Right lobe of liver (tissue), 6 donors: Measurements from ENCODE around the gene SMIM43. TPM values are rescaled to one million over a fixed set of nuclear protein-coding genes. Genes with fewer than 3 reads are reported as not detected.

Experiments used
- ATAC-seq, 4 donors: fragments of 200-7000 bp; cut with Tn5 transposase; one replicate each; pipeline ENCODE4 v1.9.1; 2020; ENCODE audit warnings: mild to moderate bottlenecking in 4 of 4, moderate library complexity in 4 of 4
- DNase-seq, 3 donors: peaks; one replicate each; pipeline ENCODE4 v3.0.0-alpha.2; 2020
- H3K27ac ChIP-seq, 3 donors: fragments of 200-600 bp; one replicate each; pipeline ENCODE4 v1.8.0; 2022
- H3K27me3 ChIP-seq, 2 donors: fragments of 200-600 bp; one replicate each; pipeline ENCODE4 v1.8.0; 2022
- H3K36me3 ChIP-seq, 4 donors: fragments of 200-600 bp; sonication (generic) in 1 of 4; one replicate each; pipeline versions ENCODE4 v1.5.1 to v1.8.0; 2017 to 2022; ENCODE audit warnings: control low read depth in 1 of 4
- H3K4me1 ChIP-seq, 4 donors: fragments of 200-600 bp; sonication (generic) in 1 of 4; one replicate each; pipeline versions ENCODE4 v1.5.1 to v1.8.0; 2017 to 2022; ENCODE audit warnings: control low read depth in 1 of 4
- H3K4me3 ChIP-seq, 3 donors: fragments of 200-600 bp; one replicate each; pipeline ENCODE4 v1.8.0; 2022
- H3K9me3 ChIP-seq, 4 donors: fragments of 200-600 bp; sonication (generic) in 1 of 4; one replicate each; pipeline versions ENCODE4 v1.5.1 to v1.8.0; 2017 to 2022; ENCODE audit warnings: control low read depth in 1 of 4
- POLR2A ChIP-seq: fragments of 450-650 bp; IDR thresholded peaks from one replicate; pipeline ENCODE4 v1.6.1; 2017; ENCODE audit warnings: antibody characterized with exemption, mild to moderate bottlenecking
- WGBS: methylation state at CpG from one replicate; pipeline ENCODE4 v1.1.6; 2018; ENCODE audit warnings: low coverage, low lambda C conversion rate; ENCODE audit not compliant: insufficient coverage; ENCODE audit errors: missing lambda C conversion rate; 5-methylcytosine and 5-hydroxymethylcytosine counted together
- intact Hi-C, 2 donors: fragments of 100-400 bp; cut with DNase I; formaldehyde crosslinking; loops; one replicate each; pipeline versions ENCODE4 v1.11.2 to v1.14.1; 2022
- total RNA-seq, 6 experiments: library from RNA; depleted of rRNA in 2 of 6; stranded (reverse); fragments of >200 nt in 2 of 6; fragmentation: NEBNext Ultra II Directional in 3 of 6; extraction: Animal tissue kit (Norgen Biotek cat#: 25700) in 3 of 6; gene quantifications; one replicate each; pipeline versions ENCODE4 v1.1.0 to v1.2.4, GENCODE V29; 2016 to 2023
- TF ChIP-seq, protein P1 (sequence below), 4 donors: fragments of 200-600 bp in 3 of 4; fragments of 450-650 bp in 1 of 4; IDR thresholded peaks; one replicate each; pipeline versions ENCODE4 v1.5.1 to v1.8.0; 2016 to 2022; ENCODE audit warnings: antibody characterized with exemption in 4 of 4, mild to moderate bottlenecking in 2 of 4
- donor health status: DM: no; HTN: yes; CAD: no.
- donor health status: DM: no; HTN: no; CAD: no.
- donor health status: DM: no; HTN: no; CAD: no.
- donor health status: DM: no; HTN: yes; CAD: no.
- donor health status: DM: no; HTN: yes; CAD: no.

Gene SMIM43
- total RNA-seq, 6 experiments from 2014 or later, result not detected

DNA sequence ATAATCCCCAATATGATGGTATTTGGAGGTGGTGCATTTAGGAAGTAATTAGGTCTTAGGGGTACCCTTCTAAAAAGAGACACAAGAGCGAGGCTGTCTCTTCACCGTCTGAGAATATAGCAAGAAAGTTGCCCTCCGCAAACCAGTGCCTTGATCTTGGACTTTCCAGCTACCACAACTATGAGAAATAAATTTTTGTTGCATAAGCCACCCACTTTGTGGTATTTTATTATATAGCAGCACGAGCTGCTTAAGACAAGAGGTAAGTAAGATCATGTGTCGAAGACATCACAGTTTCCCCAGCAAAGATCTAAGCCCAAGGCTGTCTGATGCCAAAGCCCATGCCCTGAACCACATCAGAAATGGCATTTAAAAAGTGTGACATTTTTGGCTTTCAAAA lies 26.5 kb upstream of the SMIM43 start:
- DNase-seq (no peak), ATAC-seq (no peak)
- H3K27ac ChIP-seq, result no peak overlapping the region
- 72% methylated on average over 5 of the region's 5 CpGs for WGBS
- no peak for TF ChIP-seq POLR2A
- H3K4me1 ChIP-seq, result no peaks in the 10 kb centered on the region
- intact Hi-C loops, result no loop called here
- H3K4me3 ChIP-seq, result no peak overlapping the region
- H3K27me3 ChIP-seq, result no peaks in the 10 kb centered on the region
- H3K36me3 ChIP-seq, result no peaks in the 10 kb centered on the region
- H3K9me3 ChIP-seq, result no peaks in the 10 kb centered on the region

DNA sequence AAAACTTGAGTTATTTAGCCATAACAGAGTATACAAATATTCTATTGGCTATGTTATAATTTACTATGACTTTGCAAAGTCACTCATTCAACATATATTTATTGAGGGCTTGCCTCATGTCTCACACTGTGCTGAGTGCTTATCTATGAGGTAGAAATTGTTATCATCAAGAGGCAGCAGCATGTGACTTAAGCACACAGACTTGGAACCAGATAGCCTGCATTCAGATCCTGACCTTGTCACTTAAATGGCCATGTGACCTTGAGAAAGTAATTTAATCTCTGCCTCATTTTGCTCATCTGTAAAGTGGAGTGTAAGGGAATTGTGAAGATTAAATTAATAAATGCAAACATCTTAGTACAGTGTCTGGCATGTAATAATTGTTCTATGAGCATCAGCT lies 26.0 kb upstream of the SMIM43 start:
- H3K9me3 ChIP-seq, result no peaks in the 10 kb centered on the region
- ATAC-seq (no peak), DNase-seq (no peak)
- no peaks in the 10 kb centered on the region for H3K27me3 ChIP-seq
- H3K36me3 ChIP-seq, result no peaks in the 10 kb centered on the region
- H3K4me1 ChIP-seq, result no peaks in the 10 kb centered on the region
- H3K4me3 ChIP-seq, result no peak overlapping the region
- TF ChIP-seq POLR2A, result no peak
- TF ChIP-seq, protein P1, sequence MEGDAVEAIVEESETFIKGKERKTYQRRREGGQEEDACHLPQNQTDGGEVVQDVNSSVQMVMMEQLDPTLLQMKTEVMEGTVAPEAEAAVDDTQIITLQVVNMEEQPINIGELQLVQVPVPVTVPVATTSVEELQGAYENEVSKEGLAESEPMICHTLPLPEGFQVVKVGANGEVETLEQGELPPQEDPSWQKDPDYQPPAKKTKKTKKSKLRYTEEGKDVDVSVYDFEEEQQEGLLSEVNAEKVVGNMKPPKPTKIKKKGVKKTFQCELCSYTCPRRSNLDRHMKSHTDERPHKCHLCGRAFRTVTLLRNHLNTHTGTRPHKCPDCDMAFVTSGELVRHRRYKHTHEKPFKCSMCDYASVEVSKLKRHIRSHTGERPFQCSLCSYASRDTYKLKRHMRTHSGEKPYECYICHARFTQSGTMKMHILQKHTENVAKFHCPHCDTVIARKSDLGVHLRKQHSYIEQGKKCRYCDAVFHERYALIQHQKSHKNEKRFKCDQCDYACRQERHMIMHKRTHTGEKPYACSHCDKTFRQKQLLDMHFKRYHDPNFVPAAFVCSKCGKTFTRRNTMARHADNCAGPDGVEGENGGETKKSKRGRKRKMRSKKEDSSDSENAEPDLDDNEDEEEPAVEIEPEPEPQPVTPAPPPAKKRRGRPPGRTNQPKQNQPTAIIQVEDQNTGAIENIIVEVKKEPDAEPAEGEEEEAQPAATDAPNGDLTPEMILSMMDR (IDR thresholded peaks at IDR 0.05), result no peak
- no peak overlapping the region for H3K27ac ChIP-seq
- intact Hi-C loops, result no loop called here

DNA sequence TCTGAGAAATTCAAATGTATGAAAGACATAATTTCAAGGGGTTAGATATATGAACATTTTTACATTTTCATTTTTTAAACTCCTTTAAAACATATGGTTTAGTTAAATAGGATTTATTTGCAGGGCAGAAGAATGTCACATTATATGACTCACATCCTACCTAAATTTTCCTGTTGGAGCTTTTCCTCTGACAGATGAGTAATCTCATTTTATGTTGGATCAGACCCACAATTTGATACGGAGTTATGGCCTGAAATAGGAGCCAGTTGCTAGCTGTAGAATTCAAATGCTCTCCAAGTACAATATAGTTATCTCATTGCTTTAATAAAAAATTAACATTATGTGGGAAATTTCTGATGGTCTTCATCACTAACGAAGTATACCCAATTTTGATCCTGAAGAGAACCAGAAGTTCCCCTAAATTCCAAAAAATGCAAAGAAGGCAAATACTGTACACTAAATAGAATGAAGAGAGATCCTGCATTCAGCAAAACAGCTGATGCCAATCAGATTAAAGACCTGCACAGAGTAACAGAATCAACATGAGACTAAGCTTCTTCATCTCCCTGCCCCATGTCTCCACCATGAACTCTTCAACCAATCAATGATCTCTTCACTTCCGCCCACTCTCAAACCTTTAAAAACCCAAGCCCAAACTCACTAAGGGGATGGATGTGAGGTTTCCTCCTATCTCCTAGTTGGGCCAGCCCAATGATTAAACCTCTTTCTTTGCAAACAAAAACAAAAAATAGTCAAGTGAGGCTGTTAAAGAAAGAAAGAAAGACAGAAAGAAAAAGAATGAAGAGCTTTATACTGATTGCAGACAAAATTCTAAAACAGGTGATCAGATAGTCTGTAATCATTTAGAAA lies 25.2 kb upstream of the SMIM43 start:
- no peak overlapping the region for H3K4me3 ChIP-seq
- no peaks in the 10 kb centered on the region for H3K9me3 ChIP-seq
- ATAC-seq (no peak), DNase-seq (no peak)
- no peaks in the 10 kb centered on the region for H3K27me3 ChIP-seq
- H3K4me1 ChIP-seq, result no peaks in the 10 kb centered on the region
- H3K27ac ChIP-seq, result no peak overlapping the region
- WGBS, result 61% methylated on average over 3 of the region's 3 CpGs
- intact Hi-C loops, result no loop called here
- TF ChIP-seq POLR2A, result no peak
- TF ChIP-seq, protein P1 (IDR thresholded peaks at IDR 0.05), result no peak
- H3K36me3 ChIP-seq, result no peaks in the 10 kb centered on the region

DNA sequence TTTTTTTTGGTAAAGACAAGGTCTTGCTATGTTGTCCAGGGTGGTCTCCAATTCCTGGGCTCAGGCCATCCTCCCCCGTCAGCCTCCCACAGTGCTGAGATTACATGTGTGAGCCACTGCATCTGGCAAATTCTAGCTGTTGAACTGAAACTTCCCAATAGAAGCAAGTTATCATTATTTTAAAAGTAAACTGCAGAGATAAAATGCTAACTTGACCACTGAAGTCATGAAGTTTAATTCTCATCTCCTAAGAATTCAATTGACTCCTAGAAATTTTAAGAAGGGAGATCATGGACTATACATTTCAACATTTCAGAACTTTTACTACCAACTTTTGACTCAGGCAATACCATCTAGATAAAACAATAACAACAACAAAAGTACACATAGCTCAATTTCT lies 24.5 kb upstream of the SMIM43 start:
- intact Hi-C loops, result no loop called here
- 46% methylated on average over 1 of the region's 1 CpG for WGBS
- Histone ChIP-seq H3K4me1 (no peaks in the 10 kb centered on the region), H3K27ac (no peak overlapping the region), H3K27me3 (no peaks in the 10 kb centered on the region), H3K9me3 (no peaks in the 10 kb centered on the region), H3K4me3 (no peak overlapping the region), H3K36me3 (no peaks in the 10 kb centered on the region)
- DNase-seq (no peak), ATAC-seq (no peak)
- TF ChIP-seq, protein P1 (IDR thresholded peaks at IDR 0.05), result no peak
- TF ChIP-seq POLR2A, result no peak

DNA sequence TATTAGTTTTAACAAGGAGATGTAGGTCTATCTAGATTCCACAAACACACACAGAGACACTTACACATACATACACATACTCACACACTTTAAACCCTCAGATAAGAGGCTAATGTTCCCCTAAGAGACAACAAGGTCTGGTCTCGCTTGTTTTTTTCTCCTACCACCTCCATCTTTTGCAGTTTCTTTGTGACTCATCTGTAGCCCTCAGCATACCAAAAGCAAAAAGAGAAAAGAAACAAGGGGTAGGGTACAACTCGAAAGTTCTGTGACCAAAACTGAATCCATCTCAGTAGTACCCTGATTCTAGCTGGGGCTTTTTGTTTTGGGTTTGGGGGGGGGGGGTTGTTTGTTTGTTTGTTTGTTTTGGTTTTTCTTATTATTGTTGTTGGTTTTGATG lies 23.9 kb upstream of the SMIM43 start:
- no peak overlapping the region for H3K4me3 ChIP-seq
- TF ChIP-seq POLR2A, result no peak
- TF ChIP-seq, protein P1 (IDR thresholded peaks at IDR 0.05), result no peak
- ATAC-seq, result no peak
- no peaks in the 10 kb centered on the region for H3K9me3 ChIP-seq
- intact Hi-C loops, result no loop called here
- no peak overlapping the region for H3K27ac ChIP-seq
- WGBS, result 56% methylated on average over 2 of the region's 2 CpGs
- DNase-seq, result no peak
- H3K4me1 ChIP-seq, result no peaks in the 10 kb centered on the region
- H3K36me3 ChIP-seq, result no peaks in the 10 kb centered on the region
- H3K27me3 ChIP-seq, result no peaks in the 10 kb centered on the region
